Activated naive CD4-positive, alpha-beta T cell treated with anti-CD3 and anti-CD28 coated beads, Interleukin-2, amount 50 U/mL, for 24 hours (primary cell): Measurements from ENCODE around the gene TAS2R9.
"Not testable (repeated sequence)": the region's sequence is repeated elsewhere in the genome, so short reads cannot be mapped to it uniquely, and the experiment has no call there.

Experiments used
- H3K27ac Mint-ChIP-seq: one replicate; pipeline ENCODE4 v1.8.0; 2021; ENCODE audit warnings: mild to moderate bottlenecking, mixed read lengths
- H3K27me3 Mint-ChIP-seq: one replicate; pipeline ENCODE4 v1.8.0; 2021; ENCODE audit warnings: mixed read lengths
- H3K36me3 Mint-ChIP-seq: one replicate; pipeline ENCODE4 v1.8.0; 2021; ENCODE audit warnings: mixed read lengths
- H3K4me1 Mint-ChIP-seq: one replicate; pipeline ENCODE4 v1.8.0; 2021; ENCODE audit warnings: mixed read lengths
- H3K4me3 Mint-ChIP-seq: one replicate; pipeline ENCODE4 v1.8.0; 2021; ENCODE audit warnings: mild to moderate bottlenecking, mixed read lengths
- H3K9me3 Mint-ChIP-seq: one replicate; pipeline ENCODE4 v1.8.0; 2021; ENCODE audit warnings: mixed read lengths

TAS2R9 gene

DNA sequence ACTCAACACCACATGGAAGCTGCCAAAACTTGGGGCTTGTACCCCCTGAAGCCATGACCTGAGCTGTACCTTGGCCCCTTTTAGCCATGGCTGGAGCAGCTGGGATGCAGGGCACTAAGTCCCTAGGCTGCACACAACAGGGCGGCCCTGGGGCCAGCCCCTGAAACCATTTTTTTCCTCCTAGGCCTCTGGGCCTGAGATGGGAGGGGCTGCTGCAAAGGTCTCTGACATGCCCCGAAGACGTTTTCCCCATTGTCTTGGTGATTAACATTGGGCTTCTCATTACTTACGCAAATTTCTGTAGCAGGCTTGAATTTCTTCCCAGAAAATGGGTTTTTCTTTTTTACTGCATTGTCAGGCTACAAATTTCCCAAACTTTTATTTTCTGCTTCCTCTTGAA lies 18.2 kb downstream of the TAS2R9 start:
- H3K36me3 Mint-ChIP-seq, H3K4me3 Mint-ChIP-seq, H3K4me1 Mint-ChIP-seq, H3K27me3 Mint-ChIP-seq, H3K27ac Mint-ChIP-seq, H3K9me3 Mint-ChIP-seq: not testable (repeated sequence)

DNA sequence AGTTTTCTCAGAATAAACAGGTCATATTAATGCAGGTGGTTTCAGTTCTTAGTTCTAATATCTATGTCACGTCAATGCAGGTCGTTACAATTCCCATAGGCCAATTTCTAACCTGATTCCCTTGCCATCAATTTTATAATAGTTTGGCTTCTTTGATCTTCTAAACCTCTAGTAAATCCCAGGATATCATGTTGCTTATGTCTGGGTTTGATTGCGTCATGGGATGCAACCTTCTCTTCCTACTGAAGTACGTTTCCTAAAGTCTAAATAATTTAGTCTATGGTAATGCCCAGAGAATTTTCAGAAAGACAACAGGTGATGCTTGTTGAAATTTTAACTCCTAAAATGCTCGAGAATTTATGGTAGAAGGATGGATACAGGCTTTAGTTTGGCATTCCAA lies 26.7 kb downstream of the TAS2R9 start:
- Mint-ChIP-seq H3K27ac (no peak overlapping the region), H3K4me1 (no peaks in the 10 kb centered on the region), H3K4me3 (no peak overlapping the region), H3K27me3 (peaks cover 5% of the 10 kb centered on the region), H3K9me3 (no peaks in the 10 kb centered on the region), H3K36me3 (no peaks in the 10 kb centered on the region)

DNA sequence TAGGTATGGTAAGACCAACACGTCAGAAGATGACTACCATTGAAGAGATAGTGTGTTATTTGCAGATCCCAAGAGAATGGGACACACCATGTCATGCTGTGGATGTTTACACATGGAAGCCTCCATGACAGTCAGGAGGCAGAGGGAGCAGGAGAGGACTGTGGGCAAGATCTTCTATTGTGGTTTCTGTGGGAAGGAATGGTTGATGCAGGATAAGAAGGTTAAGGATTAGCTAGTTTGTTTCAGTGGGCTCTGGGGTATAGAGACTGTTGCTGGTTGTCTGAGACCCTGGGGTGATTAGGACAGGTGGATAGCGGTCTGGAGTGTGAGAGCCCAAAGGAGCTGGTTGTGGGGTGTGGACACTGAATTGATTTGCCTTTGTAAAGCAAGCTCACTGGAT lies 30.9 kb downstream of the TAS2R9 start:
- Mint-ChIP-seq H3K27me3 (peaks cover 9% of the 10 kb centered on the region), H3K36me3 (no peaks in the 10 kb centered on the region), H3K4me1 (no peaks in the 10 kb centered on the region), H3K9me3 (no peaks in the 10 kb centered on the region), H3K4me3 (no peak overlapping the region), H3K27ac (no peak overlapping the region)

DNA sequence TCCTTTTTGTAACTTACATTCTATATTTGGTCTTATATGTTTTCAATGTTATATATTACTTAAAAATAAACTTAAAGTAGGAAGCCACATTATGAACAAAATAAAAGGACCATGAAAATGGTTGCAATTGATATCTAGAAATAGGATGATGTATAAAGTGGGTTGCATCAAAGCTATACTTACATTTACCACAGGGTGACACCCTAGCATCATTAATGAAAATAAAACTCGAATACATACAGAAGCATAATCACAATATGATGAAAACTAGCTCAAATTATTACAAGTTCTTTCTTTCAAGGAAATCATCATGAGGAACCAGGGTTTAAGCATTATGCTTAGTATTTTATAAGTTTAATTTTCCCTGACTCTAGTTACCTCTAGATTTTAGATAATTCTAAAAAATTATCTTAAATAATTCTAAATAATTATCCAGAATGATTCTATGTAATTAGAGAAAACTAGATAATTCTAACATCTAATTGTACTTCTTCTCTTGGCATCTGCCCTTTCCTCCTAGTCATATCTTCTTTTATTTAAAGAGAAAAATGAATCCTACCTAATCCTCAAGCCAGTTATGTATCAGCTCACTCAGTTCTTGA lies 38.7 kb downstream of the TAS2R9 start:
- no peak overlapping the region for H3K4me3 Mint-ChIP-seq
- no peaks in the 10 kb centered on the region for H3K4me1 Mint-ChIP-seq
- H3K27me3 Mint-ChIP-seq, result peaks cover 32% of the 10 kb centered on the region
- H3K27ac Mint-ChIP-seq, result no peak overlapping the region
- H3K9me3 Mint-ChIP-seq, result no peaks in the 10 kb centered on the region
- no peaks in the 10 kb centered on the region for H3K36me3 Mint-ChIP-seq

DNA sequence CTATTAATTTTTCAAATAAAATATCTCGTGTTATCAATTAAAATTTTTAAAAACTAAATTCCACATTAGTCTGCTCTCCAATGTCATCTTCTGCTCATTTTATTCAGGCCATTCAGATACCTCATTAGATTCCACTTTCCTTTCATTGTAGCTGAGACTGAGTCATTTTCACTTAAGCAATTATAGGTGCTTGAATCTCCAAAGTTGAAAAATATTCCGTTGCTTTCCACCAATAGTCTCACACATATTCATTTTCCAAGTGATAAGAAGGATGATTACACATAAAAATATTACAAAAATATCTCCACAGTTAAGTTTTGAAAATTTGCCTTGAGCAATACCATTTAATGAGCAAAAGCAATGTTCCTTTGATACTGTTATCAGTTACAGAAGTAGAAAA lies 50.3 kb downstream of the TAS2R9 start:
- H3K36me3 Mint-ChIP-seq, result peaks cover 9% of the 10 kb centered on the region

More for the DNA sequence above, 50.3 kb downstream of the TAS2R9 start:
- Mint-ChIP-seq H3K4me1 (no peaks in the 10 kb centered on the region), H3K9me3 (peaks cover 11% of the 10 kb centered on the region), H3K4me3 (no peak overlapping the region), H3K27me3 (peaks cover 25% of the 10 kb centered on the region), H3K27ac (no peak overlapping the region)
